CD4-positive, alpha-beta memory T cell (primary cell): Measurements from ENCODE around the gene MLLT3. TPM values are rescaled to one million over a fixed set of nuclear protein-coding genes. Genes with fewer than 3 reads are reported as not detected.

Experiments used
- CTCF ChIA-PET: fragments of 350-600 bp; sonication (Branson Sonifier 250); formaldehyde crosslinking; loops from one replicate; lab custom pipeline; 2021; ENCODE audit warnings: inconsistent platforms; ENCODE audit not compliant: partially characterized antibody; lab: Charles Lee
- POLR2A ChIA-PET: fragments of 350-600 bp; sonication (Branson Sonifier 250); formaldehyde crosslinking; loops from one replicate; lab custom pipeline; 2021; ENCODE audit not compliant: partially characterized antibody; lab: Charles Lee
- DNase-seq, 5 donors: peaks; one replicate each; pipeline versions ENCODE4 v3.0.0 to v3.0.0-alpha.2; 2020 to 2022; ENCODE audit warnings: mixed read lengths in 1 of 5
- H3K27ac ChIP-seq: one replicate; pipeline ENCODE4 v1.7.0; 2013; ENCODE audit warnings: low read depth, low read length
- H3K27me3 ChIP-seq: 2 replicates; pipeline ENCODE4 v1.7.0; 2013; ENCODE audit warnings: mild to moderate bottlenecking, low read length, moderate library complexity; ENCODE audit not compliant: insufficient read depth
- H3K36me3 ChIP-seq: 2 replicates; pipeline ENCODE4 v1.7.0; 2013; ENCODE audit warnings: mild to moderate bottlenecking, low read length, moderate library complexity; ENCODE audit not compliant: insufficient read depth
- H3K4me1 ChIP-seq: 2 replicates; pipeline ENCODE4 v1.7.0; 2013; ENCODE audit warnings: mild to moderate bottlenecking, low read length, moderate library complexity; ENCODE audit not compliant: insufficient read depth
- H3K4me3 ChIP-seq, 2 donors: one replicate each; pipeline ENCODE4 v1.7.0; 2013; ENCODE audit warnings: low read length in 2 of 2, mild to moderate bottlenecking in 1 of 2
- H3K9me3 ChIP-seq, 2 donors: one replicate each; pipeline ENCODE4 v1.7.0; 2013; ENCODE audit warnings: low read length in 2 of 2, control low read depth in 1 of 2; ENCODE audit not compliant: control insufficient read depth in 1 of 2
- H3K27ac Mint-ChIP-seq, 7 donors: one replicate each; pipeline ENCODE4 v1.8.0; 2020 to 2021; ENCODE audit warnings: mixed read lengths in 7 of 7, mild to moderate bottlenecking in 6 of 7, inconsistent platforms in 3 of 7, moderate library complexity in 3 of 7
- H3K27me3 Mint-ChIP-seq, 2 donors: one replicate each; pipeline ENCODE4 v1.8.0; 2020 to 2021; ENCODE audit warnings: mixed read lengths in 2 of 2
- H3K36me3 Mint-ChIP-seq, 2 donors: one replicate each; pipeline ENCODE4 v1.8.0; 2020 to 2021; ENCODE audit warnings: mixed read lengths in 2 of 2, inconsistent platforms in 1 of 2, mild to moderate bottlenecking in 1 of 2
- H3K4me1 Mint-ChIP-seq, 4 donors: one replicate each; pipeline ENCODE4 v1.8.0; 2020 to 2021; ENCODE audit warnings: mixed read lengths in 4 of 4, mild to moderate bottlenecking in 1 of 4
- H3K4me3 Mint-ChIP-seq, 8 donors: one replicate each; pipeline ENCODE4 v1.8.0; 2020 to 2021; ENCODE audit warnings: mixed read lengths in 8 of 8, mild to moderate bottlenecking in 7 of 8, moderate library complexity in 6 of 8, inconsistent platforms in 3 of 8
- H3K9me3 Mint-ChIP-seq, 8 donors: one replicate each; pipeline ENCODE4 v1.8.0; 2020 to 2021; ENCODE audit warnings: mixed read lengths in 8 of 8, mild to moderate bottlenecking in 5 of 8, inconsistent platforms in 3 of 8, moderate library complexity in 1 of 8
- intact Hi-C: fragments of 100-400 bp; cut with micrococcal nuclease; formaldehyde crosslinking; loops from one replicate; pipeline ENCODE4 v1.15.1; 2023
- polyA plus RNA-seq, 2 donors: library from polyadenylated mRNA; unstranded; fragments of 300-500 nt; fragmentation: Illumina TruSeq; gene quantifications; one replicate each; pipeline ENCODE4 v1.2.3, GENCODE V29; 2021
- total RNA-seq, 2 experiments: library from RNA; stranded (reverse); gene quantifications; one replicate each; pipeline ENCODE4 v1.2.3, GENCODE V29; 2021

Gene MLLT3
- total and polyA plus RNA-seq, 4 experiments from 2014 or later, result 20.7 to 54.4 (median 42.5) TPM

DNA sequence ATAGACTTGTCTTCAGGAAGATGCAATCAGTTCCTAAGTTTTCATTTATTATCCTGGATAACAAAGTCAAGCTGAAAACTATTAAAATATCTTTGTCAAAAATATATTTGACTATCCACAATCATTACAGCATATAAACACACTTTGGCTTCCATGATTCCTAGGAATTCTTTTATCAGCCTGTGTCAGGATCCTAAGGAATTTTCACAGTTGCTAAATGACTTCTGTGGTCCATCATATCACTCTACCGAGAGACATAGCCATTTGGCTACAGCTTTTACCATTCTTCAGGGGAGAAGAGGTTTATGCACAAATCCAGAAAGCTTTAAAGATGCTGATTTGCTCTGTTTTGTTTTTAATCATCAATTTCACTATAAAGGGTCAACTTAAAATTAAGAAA, 128.3 kb downstream of the MLLT3 start:
- intact Hi-C loops, result no loop called here
- DNase-seq, result no peak
- Mint-ChIP-seq H3K27me3 (no peaks in the 10 kb centered on the region), H3K4me1 (peaks cover 37 to 64% (median 51%) of the 10 kb centered on the region in 4 donors), H3K36me3 (peaks cover 2 to 13% of the 10 kb centered on the region in 2 donors), H3K27ac (no peak overlapping the region), H3K9me3 (peaks cover 0 to 2% (median 0%) of the 10 kb centered on the region in 8 donors), H3K4me3 (no peak overlapping the region)
- Histone ChIP-seq H3K4me3 (no peak overlapping the region), H3K4me1 (peaks cover 38% of the 10 kb centered on the region), H3K36me3 (no peaks in the 10 kb centered on the region), H3K9me3 (no peaks in the 10 kb centered on the region), H3K27ac (no peak overlapping the region), H3K27me3 (no peaks in the 10 kb centered on the region)
- ChIA-PET CTCF (no interaction called here), POLR2A (no interaction called here)

DNA sequence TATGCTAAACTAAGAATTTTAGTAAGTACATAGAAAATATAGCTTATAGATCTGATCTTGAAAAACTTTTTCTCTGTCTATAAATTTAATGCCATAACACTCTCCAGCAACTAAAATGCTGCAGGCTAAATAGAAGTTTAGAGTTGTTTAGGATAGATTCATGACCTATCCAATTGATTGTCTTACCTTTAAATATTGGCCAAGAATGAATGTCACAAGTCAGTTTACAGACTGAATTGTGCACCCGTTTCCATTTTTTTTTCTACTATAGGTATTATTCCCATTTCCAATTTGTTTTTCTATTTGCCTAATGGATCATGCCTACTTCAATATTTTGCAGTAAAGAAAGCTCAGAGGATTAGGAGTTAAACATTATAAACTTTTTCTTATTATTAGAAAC, 129.5 kb downstream of the MLLT3 start:
- CTCF ChIA-PET, result no interaction called here
- no peaks in the 10 kb centered on the region for H3K9me3 Mint-ChIP-seq
- Histone ChIP-seq H3K27me3 (no peaks in the 10 kb centered on the region), H3K4me3 (no peak overlapping the region), H3K4me1 (peaks cover 33% of the 10 kb centered on the region), H3K27ac (no peak overlapping the region), H3K36me3 (no peaks in the 10 kb centered on the region), H3K9me3 (no peaks in the 10 kb centered on the region)
- POLR2A ChIA-PET, result no interaction called here
- H3K4me3 Mint-ChIP-seq, result no peak overlapping the region
- no peak for DNase-seq
- intact Hi-C loops, result no loop called here
- H3K27me3 Mint-ChIP-seq, result no peaks in the 10 kb centered on the region
- H3K4me1 Mint-ChIP-seq, result peaks cover 39 to 63% (median 50%) of the 10 kb centered on the region in 4 donors
- H3K36me3 Mint-ChIP-seq, result peaks cover 0 to 3% of the 10 kb centered on the region in 2 donors
- no peak overlapping the region for H3K27ac Mint-ChIP-seq

DNA sequence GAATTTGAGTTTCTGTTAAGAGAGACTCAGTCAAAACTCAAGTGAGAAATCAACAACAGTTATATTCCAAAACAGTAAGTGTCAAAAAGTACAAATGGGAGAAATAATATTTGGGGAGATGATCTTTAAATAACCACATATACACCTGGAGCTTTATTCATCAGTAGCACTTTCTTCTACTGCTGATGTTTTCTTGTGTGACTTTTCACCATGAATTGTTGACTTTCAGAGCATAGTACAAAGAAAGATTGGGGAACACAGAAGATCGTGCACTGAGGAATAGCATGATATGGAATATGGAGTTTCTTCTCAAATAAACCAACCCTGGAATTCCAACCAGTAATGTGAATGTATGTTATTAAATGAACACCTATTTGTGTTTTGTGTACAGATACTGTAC, 130.7 kb downstream of the MLLT3 start:
- Mint-ChIP-seq H3K27me3 (no peaks in the 10 kb centered on the region), H3K4me3 (no peak overlapping the region), H3K36me3 (no peaks in the 10 kb centered on the region), H3K4me1 (peaks cover 36 to 58% (median 46%) of the 10 kb centered on the region in 4 donors), H3K9me3 (no peaks in the 10 kb centered on the region), H3K27ac (no peak overlapping the region)
- POLR2A ChIA-PET, result interaction anchor here (0.6 kb wide), 2 partner anchors 14 to 136 kb away, joined by 3 to 4 read pairs; no protein-coding TSS in a partner anchor
- intact Hi-C loops, result no loop called here
- peaks cover 32% of the 10 kb centered on the region for H3K4me1 ChIP-seq
- CTCF ChIA-PET, result no interaction called here
- no peak overlapping the region for H3K4me3 ChIP-seq
- H3K9me3 ChIP-seq, result no peaks in the 10 kb centered on the region
- no peaks in the 10 kb centered on the region for H3K36me3 ChIP-seq
- H3K27ac ChIP-seq, result no peak overlapping the region
- DNase-seq, result no peak
- H3K27me3 ChIP-seq, result no peaks in the 10 kb centered on the region

DNA sequence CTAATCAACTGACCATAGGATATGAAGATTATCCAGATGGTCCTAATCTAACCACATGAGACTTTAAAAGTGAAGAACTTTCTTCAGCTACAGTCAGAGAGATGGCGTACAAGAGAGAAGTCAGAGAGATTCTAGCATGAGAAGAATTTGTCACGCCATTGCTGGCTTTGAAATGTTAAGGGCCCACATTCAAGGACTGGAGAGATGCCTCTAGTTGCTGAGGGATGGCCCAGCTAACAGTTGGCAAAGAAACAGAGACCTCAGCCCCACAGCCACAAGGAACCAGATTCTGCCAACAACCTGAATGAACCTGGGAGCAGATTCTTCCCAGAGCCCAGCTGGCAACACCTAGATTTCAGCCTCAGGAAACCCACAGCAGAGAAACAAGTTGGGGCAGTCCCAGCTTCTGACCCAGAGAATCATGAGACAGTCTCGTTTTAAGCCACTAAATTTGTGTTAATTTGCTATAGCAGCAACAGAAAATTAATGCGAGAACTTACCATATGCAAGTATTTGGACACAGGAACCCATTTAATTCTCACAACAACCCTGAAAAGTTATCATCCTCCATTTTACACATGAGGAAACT, 132.0 kb downstream of the MLLT3 start:
- Histone ChIP-seq H3K9me3 (no peaks in the 10 kb centered on the region), H3K36me3 (no peaks in the 10 kb centered on the region), H3K27ac (no peak overlapping the region), H3K4me1 (peaks cover 24% of the 10 kb centered on the region), H3K27me3 (no peaks in the 10 kb centered on the region), H3K4me3 (no peak overlapping the region)
- peak overlapping the region in 1 of 8 donors; percentile 5 for H3K4me3 Mint-ChIP-seq
- CTCF ChIA-PET, result no interaction called here
- no peak overlapping the region for H3K27ac Mint-ChIP-seq
- intact Hi-C loops, result no loop called here
- peaks cover 34 to 50% (median 41%) of the 10 kb centered on the region in 4 donors for H3K4me1 Mint-ChIP-seq
- POLR2A ChIA-PET, result no interaction called here
- H3K36me3 Mint-ChIP-seq, result no peaks in the 10 kb centered on the region
- no peaks in the 10 kb centered on the region for H3K9me3 Mint-ChIP-seq
- no peaks in the 10 kb centered on the region for H3K27me3 Mint-ChIP-seq
- DNase-seq, result no peak

DNA sequence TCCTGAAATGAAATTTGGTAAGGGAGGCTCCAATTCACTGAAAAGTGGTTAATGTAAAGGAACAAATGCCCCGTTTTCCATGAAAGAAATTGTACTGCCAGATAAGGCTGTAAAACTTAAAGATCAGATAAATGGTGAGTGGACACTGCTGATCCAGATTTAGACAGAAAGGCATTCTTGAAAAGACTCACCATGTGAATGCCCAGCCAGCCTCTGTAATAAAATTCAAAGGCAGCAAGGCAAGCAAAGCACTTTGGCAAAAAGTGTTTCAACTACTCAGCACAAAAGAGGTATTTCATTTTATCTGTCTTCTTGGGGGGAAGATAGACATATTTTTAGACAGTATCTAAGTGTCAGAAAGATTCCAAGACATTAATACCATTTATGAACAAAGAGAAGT, 133.6 kb downstream of the MLLT3 start:
- no peak for DNase-seq
- no peak overlapping the region for H3K4me3 ChIP-seq
- peaks cover 0 to 6% of the 10 kb centered on the region in 2 donors for H3K36me3 Mint-ChIP-seq
- H3K9me3 ChIP-seq, result no peaks in the 10 kb centered on the region
- intact Hi-C loops, result no loop called here
- H3K4me1 ChIP-seq, result peaks cover 24% of the 10 kb centered on the region
- no peaks in the 10 kb centered on the region for H3K36me3 ChIP-seq
- no peaks in the 10 kb centered on the region for H3K9me3 Mint-ChIP-seq
- H3K4me1 Mint-ChIP-seq, result peaks cover 31 to 41% (median 38%) of the 10 kb centered on the region in 4 donors
- CTCF ChIA-PET, result no interaction called here
- no peak overlapping the region for H3K4me3 Mint-ChIP-seq
- H3K27ac ChIP-seq, result no peak overlapping the region
- peak overlapping the region in 1 of 7 donors; percentile 6 for H3K27ac Mint-ChIP-seq
- POLR2A ChIA-PET, result no interaction called here
- H3K27me3 Mint-ChIP-seq, result no peaks in the 10 kb centered on the region
- H3K27me3 ChIP-seq, result no peaks in the 10 kb centered on the region

DNA sequence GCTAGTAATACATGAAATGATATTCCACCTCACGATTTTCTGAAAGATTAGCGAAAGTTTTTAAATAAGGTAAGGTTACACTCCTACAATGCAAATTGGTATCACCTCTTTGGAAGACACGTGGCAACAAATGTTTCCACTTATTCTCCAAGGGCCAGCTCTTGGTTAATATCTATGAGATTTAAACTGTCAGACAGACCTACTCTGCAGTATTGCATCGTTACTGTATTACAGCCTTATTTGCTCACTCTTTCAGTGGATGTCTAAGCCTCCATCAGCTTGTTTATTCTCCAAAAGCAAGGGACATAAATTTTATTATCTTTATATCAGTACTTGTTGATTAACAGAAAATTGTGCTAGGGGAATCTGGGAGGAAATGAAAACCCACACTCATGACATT, 135.7 kb downstream of the MLLT3 start:
- Histone ChIP-seq H3K27me3 (no peaks in the 10 kb centered on the region), H3K36me3 (no peaks in the 10 kb centered on the region), H3K27ac (no peak overlapping the region), H3K4me1 (peaks cover 20% of the 10 kb centered on the region), H3K9me3 (no peaks in the 10 kb centered on the region), H3K4me3 (no peak overlapping the region)
- ChIA-PET POLR2A (no interaction called here), CTCF (no interaction called here)
- peaks cover 0 to 6% of the 10 kb centered on the region in 2 donors for H3K36me3 Mint-ChIP-seq
- H3K27me3 Mint-ChIP-seq, result no peaks in the 10 kb centered on the region
- intact Hi-C loops, result no loop called here
- no peak overlapping the region for H3K27ac Mint-ChIP-seq
- H3K9me3 Mint-ChIP-seq, result no peaks in the 10 kb centered on the region
- DNase-seq, result no peak
- H3K4me3 Mint-ChIP-seq, result no peak overlapping the region
- H3K4me1 Mint-ChIP-seq, result peaks cover 33 to 42% (median 39%) of the 10 kb centered on the region in 4 donors

DNA sequence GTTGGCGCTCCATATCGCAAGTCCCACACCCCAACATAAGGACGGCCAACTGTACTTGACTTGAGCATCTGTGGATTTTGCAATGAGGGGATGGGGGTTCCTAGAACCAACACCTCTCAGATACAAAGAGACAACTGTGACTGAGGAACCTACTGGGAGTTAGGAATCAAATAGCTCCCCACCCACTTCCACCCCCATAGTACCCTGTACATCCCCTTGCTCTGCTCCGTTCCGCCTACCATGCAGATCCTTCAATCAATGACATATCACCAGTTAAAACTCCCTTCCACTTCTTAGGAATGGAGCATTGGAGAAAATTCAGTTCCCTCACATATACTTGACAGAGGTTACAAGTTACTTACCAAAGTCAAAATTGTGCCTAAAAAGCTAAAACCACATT, 140.9 kb downstream of the MLLT3 start:
- H3K4me3 Mint-ChIP-seq, result peak overlapping the region in 1 of 8 donors; percentile 6
- Histone ChIP-seq H3K4me3 (no peak overlapping the region), H3K27ac (no peak overlapping the region), H3K36me3 (no peaks in the 10 kb centered on the region), H3K4me1 (peaks cover 5% of the 10 kb centered on the region), H3K9me3 (no peaks in the 10 kb centered on the region), H3K27me3 (no peaks in the 10 kb centered on the region)
- no peaks in the 10 kb centered on the region for H3K9me3 Mint-ChIP-seq
- intact Hi-C loops, result no loop called here
- ChIA-PET POLR2A (no interaction called here), CTCF (no interaction called here)
- H3K27me3 Mint-ChIP-seq, result no peaks in the 10 kb centered on the region
- DNase-seq, result no peak
- H3K36me3 Mint-ChIP-seq, result peaks cover 0 to 6% of the 10 kb centered on the region in 2 donors
- no peak overlapping the region for H3K27ac Mint-ChIP-seq
- peaks cover 27 to 40% (median 36%) of the 10 kb centered on the region in 4 donors for H3K4me1 Mint-ChIP-seq
